ENCODE data around the gene S100A12. TPM values are rescaled to one million over a fixed set of nuclear protein-coding genes. Genes with fewer than 3 reads are reported as not detected.

Gene S100A12
- total and polyA plus RNA-seq, 8 donors, result 1.1 to 178 (median 3.4) TPM

- Histone ChIP-seq H3K27ac (peak overlapping the region; percentile 0 to 94), H3K27me3 (no peaks in the 10 kb centered on the region), H3K36me3 (no peaks in the 10 kb centered on the region), H3K9me3 (no peaks in the 10 kb centered on the region), H3K4me1 (peaks cover 0 to 71% of the 10 kb centered on the region in 2 donors), H3K4me3 (no peak overlapping the region)
- ATAC-seq (no peak), DNase-seq (no peak)
- intact Hi-C loops (cut with DNase I), result no loop called here
- TF ChIP-seq CTCF (IDR thresholded peaks at IDR 0.05), result no peak
Measured at GRCh38 chr1:153367090-153367489, 8.3 kb downstream of the S100A12 start.

- no peak overlapping the region for H3K4me3 ChIP-seq
- no peak for ATAC-seq
- H3K27ac ChIP-seq, result peak overlapping the region in 1 of 2 donors; percentile 94
- H3K27me3 ChIP-seq, result no peaks in the 10 kb centered on the region
- TF ChIP-seq CTCF (IDR thresholded peaks at IDR 0.05), result no peak
- H3K36me3 ChIP-seq, result no peaks in the 10 kb centered on the region
- intact Hi-C loops (cut with DNase I), result no loop called here
- DNase-seq, result no peak
- no peaks in the 10 kb centered on the region for H3K9me3 ChIP-seq
- H3K4me1 ChIP-seq, result peaks cover 0 to 77% of the 10 kb centered on the region in 2 donors
Measured at GRCh38 chr1:153366261-153366660, 9.2 kb downstream of the S100A12 start.

GRCh38 chr1:153365696-153366095 lies 9.7 kb downstream of the S100A12 start:
- H3K27me3 ChIP-seq, result no peaks in the 10 kb centered on the region
- no peak for DNase-seq
- no peak overlapping the region for H3K4me3 ChIP-seq
- H3K27ac ChIP-seq, result peak overlapping the region in 1 of 2 donors; percentile 94
- intact Hi-C loops (cut with DNase I), result no loop called here
- H3K36me3 ChIP-seq, result peaks cover 0 to 3% of the 10 kb centered on the region in 2 donors
- no peaks in the 10 kb centered on the region for H3K9me3 ChIP-seq
- ATAC-seq, result no peak
- no peak for TF ChIP-seq CTCF (IDR thresholded peaks at IDR 0.05)
- H3K4me1 ChIP-seq, result peaks cover 0 to 79% of the 10 kb centered on the region in 2 donors

- Histone ChIP-seq H3K9me3 (no peaks in the 10 kb centered on the region), H3K4me3 (no peak overlapping the region), H3K27me3 (no peaks in the 10 kb centered on the region), H3K36me3 (peaks cover 0 to 10% of the 10 kb centered on the region in 2 donors), H3K27ac (peak overlapping the region in 1 of 2 donors; percentile 94), H3K4me1 (peaks cover 0 to 86% of the 10 kb centered on the region in 2 donors)
- no peak for DNase-seq
- intact Hi-C loops (cut with DNase I), result no loop called here
- no peak for ATAC-seq
- no peak for TF ChIP-seq CTCF (IDR thresholded peaks at IDR 0.05)
Measured at GRCh38 chr1:153364766-153365666, 10.4 kb downstream of the S100A12 start.

GRCh38 chr1:153364156-153364555 lies 11.3 kb downstream of the S100A12 start:
- no peak for ATAC-seq
- H3K27ac ChIP-seq, result peak overlapping the region in 1 of 2 donors; percentile 94
- peaks cover 0 to 89% of the 10 kb centered on the region in 2 donors for H3K4me1 ChIP-seq
- H3K9me3 ChIP-seq, result no peaks in the 10 kb centered on the region
- no peaks in the 10 kb centered on the region for H3K27me3 ChIP-seq
- H3K36me3 ChIP-seq, result peaks cover 0 to 19% of the 10 kb centered on the region in 2 donors
- no peak for TF ChIP-seq CTCF (IDR thresholded peaks at IDR 0.05)
- H3K4me3 ChIP-seq, result no peak overlapping the region
- intact Hi-C loops (cut with DNase I), result no loop called here
- no peak for DNase-seq

Measured in left lung (tissue), 10 donors.